GM21619 (cell line): ENCODE data around the gene CAMK2B.

Source experiments
- ATAC-seq: cut with Tn5 transposase; IDR thresholded peaks from one replicate; pipeline ENCODE4 v1.9.1; 2021; ENCODE audit not compliant: unreplicated experiment

The CAMK2B gene

DNA sequence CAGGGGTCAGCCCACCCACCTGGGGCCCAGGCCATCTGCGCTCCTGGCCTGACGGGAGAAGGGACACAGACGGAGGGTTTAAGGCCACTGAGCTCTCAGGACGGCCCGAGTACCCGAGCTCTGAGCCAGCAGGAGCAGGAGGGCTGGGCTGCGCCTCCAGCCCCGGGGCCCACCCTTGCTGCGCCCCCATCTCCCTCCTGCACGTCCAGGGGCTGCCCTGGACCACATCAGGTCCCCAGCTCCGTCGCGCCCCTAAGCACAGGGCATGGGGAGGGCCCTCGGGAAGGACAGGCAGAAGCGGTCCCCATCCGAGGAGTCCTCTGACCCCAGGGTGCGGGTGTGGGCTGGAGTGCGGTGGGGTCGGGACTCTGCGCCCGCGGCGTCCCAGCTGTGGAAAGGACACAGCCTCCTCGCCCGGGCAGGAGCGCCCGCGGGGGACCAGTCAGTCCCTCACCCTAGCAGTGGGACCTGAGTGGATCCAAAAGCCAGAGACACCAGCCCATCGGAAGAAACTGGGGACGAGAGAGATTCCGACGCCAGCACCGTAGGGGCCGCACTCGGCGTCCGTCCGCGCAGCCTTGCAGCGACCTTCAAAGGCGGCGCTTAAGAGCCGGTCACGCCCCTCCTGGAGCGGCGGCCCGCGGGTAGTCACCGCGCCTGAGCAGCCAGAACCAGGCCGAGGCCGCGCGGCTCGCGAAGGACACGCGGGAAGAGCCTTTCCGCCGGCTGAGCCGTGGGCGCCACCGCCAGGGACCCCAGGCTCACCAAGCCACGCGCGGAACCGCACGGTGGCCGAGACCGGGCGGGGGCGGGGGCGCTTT is 15.9 kb downstream of the CAMK2B start:
- ATAC-seq = no peak

DNA sequence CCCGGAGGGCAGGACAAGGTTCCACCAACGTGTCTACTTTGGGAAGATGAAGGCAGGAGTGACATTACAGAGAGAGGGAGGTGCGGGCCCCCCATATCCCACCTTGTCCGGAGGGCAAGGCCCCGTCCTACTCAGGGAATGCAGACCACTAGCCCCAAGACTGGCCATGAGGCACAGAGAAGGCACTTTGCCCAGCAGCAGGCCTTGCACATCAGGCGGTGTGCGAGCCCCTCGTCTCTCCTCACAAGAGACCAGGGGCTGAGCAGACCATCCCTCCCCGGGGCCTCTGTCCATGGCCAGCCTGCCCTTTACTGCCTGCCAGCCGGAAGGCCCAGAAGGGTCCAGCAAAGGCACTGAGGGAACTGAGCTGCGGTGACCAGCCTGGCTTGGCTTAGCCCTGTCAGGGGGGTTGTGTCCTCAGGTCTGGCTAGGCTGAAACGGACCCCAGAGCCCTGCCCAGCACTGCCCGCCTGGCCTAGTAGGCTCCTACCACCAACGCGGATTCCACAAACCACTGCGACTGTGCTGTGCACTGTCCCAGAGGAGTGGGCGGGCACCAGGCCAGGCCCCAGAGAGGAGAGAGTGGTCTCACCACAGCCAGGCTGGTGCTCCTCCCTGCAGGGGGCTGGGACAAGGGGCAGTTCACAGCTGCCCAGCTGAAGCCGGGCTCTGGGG is 16.7 kb downstream of the CAMK2B start:
- ATAC-seq = no peak

DNA sequence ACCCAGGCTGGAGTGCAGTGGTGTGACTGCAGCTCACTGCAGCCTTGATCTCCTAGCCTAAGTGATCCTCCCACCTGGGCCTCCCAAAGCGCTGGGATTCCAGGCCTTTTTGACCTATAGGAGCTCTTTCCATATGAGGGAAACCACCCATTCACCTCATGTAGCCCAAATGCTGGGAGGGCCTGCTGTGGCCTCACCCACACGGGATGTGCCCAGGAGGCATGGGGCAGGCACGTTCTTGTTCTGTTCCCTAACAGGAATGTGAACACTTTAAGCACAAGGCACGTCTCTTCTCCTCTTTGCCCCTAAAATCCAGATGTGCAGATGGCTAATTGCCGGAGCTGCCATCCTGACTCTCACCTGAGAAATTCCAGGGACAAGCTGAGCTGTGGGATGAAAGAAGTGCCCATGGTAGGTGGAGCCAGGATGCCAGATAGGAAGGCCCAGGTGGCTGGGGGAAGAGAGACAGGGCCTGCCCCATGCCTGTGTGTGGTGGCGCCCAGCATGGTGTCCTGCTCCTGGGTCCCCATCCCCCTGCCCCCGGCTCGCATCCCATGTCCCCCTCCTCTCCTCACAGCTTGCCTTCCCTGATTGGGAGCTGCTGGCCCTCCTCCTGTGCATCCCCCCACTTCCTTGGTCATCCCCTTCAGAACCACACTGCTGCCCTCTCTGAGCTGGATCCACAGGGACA is 17.3 kb downstream of the CAMK2B start:
- no peak for ATAC-seq

DNA sequence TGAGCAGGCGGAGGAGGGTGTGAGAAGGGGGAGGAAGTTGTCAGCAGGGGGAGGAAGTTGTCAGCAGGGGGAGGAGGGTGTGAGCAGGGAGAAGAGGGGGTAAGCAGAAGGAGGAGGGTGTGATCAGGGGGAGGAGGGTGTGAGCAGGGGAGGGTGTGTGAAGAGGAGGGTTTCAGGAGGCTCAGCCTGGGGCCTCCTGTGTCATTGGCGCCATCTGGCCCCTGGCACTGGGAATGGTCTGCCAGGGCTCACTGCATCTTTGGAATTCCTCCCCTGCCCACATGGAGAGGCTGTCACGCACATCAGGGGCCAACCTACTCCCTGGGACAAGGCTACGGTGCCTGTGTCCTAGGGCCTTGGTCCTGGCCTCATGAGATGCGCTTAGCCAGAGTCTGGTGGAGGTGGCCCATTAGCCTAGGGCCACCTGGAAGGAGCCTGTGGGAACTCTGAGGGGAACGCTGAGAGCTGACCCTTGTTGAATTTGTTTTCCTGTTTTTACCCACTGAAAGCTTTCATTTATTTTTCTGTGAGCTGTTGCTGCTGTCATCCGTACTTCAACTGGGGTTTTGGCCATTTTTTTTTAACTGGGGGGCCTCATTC is 18.0 kb downstream of the CAMK2B start:
- no peak for ATAC-seq

DNA sequence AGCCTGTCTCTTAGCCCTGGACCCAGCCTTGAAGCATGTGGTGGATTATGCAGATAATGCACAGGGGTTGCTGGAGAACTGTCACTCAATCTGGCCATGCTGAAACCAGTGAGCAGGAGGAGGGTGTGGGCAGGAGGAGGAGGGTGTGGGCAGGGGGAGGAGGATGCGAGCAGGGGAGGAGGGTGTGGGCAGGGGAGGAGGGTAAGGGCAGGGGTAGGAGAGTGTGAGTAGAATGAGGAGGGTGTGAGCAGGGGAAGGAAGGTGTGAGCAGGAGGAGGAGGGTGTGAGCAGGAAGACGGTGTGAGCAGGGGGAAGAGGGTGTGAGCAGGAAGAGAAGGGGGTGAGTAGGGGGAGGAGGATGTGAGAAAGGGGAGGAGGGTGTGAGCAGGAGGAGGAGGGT is 18.8 kb downstream of the CAMK2B start:
- ATAC-seq = no peak

DNA sequence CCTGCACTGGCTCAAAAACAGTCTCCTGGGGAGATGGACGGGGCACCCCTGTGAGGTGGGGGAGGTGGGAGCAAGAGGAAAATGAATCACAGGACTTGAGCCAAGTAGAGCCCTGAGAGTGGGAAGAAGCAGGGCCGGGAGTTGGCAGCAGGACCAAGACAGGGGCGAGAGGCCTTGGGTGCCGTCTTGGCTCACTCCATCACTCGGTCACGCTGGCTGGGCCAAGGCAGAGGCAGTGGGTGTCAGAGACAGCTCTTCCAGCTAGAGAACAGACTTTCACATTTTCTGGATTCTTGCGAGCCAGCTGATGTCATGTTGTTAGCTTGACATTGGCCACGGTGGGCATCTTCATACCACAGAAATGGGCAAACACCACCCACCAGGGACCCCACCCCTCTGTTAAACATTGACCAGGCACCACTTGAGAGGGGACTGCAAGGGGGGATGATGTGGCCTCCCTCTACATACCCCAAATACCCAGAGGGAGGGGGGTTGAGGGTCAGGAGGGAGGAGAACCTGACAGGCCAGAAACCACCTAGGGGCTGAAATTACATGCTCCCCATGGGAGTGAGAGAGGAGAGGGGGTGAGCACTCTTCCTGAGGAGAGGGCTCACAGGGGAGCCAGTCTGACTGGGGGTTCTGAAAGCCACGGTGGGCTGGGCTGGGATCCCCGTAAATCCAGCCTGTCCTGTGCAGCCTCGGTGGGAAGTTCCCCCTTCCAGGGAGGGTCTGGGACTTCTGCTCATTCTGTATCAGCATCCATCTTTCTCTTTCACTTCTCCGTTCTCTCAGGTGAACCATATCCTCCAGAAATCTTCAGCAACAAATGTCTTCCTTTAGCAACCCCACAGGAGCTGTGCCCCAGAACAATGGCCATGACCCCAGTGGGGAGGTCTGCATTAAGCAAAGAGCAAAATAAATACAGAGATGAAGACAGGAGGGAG is 19.6 kb downstream of the CAMK2B start:
- ATAC-seq = no peak

DNA sequence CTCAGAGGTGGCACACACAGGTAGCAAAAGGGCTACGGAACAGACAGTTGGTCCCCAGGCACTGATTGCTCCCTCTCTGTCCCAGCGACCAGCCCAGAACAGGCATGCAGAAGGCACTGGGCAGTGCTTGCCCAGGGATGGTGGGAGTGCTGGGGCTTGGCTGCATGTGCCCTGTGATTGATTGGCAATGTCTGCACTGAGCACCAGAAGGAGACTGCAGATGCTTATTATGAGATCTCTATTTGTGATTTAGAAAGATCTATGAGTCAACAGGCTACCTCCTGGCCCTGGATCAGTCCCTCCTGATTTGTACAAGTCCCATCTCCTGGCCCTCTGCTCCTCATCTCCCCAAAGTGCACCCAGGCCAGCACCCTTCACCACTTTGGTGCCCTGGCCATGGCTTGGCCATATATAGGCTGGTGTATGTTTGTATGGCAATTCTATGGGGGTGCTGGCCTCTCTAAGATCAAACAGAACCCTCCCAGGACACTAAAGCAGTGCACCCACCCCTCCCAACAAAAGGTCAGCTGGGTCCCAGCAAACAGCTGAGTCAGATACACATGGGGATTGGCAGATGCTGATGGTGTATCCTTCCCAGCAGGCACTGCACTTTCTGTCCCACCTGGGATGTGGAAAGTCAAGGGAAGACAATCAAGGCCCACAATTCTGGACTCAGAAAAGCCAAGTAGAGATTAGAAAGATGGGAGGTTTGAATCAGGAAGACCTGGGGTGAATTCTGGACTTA is 30.9 kb downstream of the CAMK2B start:
- no peak for ATAC-seq

DNA sequence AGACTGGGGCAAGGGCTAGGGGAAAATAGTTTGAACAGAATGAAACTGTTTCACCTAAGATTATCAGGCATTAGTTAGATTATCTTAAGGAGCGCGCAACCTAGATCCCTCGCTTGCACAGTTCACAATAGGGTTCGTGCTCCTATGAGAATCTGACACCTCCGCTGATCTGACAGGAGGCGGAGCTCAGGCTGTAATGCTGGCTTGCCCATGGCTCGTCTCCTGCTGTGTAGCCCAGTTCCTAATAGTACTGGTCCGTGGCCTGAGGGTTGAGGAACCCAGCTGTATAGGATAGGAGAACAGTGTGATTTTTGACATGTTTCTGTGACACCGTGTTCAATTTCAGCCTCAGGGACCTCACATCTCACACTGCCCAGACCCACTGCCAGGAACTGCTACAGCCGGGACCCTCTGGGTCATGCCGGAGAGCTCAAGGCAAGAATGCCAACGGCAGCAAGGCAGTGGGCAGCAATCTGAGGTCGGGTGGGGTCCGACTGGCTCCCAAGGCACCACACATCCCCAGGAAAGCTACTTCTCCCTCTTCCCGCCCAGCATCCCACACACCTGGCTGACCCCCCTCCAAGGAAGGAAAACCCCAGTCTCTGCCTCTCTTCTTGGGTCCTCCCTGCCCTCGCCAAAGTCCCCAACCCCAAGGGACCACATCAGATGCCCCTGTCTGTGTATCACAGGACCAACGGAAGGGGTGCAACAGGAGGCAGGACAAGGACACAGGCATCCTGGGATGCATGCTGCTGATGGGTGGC is 31.7 kb downstream of the CAMK2B start:
- ATAC-seq = no peak

DNA sequence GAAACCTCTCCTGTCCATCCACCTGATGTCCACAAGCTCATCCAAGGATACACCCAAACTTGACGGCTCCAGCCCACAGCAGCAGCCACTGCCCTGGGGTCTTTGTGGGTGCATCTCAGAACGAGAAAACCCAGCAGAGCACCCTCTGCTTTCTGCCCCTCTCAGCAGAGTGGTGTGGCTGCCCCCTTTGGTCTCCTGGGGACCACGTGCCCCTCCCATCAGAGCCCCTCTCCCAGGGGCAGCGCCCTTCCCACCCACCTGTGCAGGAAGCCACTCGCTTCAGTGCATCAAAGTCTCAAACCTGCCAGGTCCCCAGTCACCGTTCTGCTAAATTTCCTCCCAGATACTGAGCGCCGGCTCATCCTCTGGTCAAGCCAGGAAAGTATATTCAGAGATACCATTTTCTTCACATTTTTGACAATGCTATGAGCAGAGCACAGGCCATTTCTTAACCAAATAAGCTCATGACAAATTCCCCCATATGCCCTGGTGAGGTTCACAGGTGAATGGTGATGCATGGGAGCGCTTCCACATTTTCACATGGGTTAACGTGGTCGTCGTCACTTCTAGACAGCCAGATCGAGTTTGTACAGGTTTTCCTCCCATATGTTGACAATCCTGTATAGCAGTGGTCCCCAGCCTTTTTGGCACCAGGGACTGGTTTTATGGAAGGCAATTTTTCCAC is 32.4 kb downstream of the CAMK2B start:
- ATAC-seq = no peak

DNA sequence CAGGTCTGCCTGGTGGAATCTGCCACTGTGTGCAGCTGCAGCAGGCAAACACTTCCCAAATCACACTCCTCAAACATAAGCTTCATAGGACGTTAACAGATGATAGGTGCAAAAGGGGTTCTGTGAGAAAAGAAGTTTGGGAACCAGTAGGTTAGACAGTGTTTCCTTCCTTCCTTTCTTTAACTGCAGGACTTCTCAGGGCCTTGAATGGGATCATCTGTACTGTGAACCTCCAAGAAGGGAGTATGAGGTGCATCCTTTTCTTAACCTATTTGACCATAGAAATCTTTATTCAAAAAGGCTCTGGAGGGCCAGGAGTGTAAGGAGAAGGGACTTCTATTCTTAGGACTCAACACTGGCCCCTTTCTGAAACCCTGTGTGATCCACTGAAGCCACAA is 33.0 kb downstream of the CAMK2B start:
- ATAC-seq = no peak

DNA sequence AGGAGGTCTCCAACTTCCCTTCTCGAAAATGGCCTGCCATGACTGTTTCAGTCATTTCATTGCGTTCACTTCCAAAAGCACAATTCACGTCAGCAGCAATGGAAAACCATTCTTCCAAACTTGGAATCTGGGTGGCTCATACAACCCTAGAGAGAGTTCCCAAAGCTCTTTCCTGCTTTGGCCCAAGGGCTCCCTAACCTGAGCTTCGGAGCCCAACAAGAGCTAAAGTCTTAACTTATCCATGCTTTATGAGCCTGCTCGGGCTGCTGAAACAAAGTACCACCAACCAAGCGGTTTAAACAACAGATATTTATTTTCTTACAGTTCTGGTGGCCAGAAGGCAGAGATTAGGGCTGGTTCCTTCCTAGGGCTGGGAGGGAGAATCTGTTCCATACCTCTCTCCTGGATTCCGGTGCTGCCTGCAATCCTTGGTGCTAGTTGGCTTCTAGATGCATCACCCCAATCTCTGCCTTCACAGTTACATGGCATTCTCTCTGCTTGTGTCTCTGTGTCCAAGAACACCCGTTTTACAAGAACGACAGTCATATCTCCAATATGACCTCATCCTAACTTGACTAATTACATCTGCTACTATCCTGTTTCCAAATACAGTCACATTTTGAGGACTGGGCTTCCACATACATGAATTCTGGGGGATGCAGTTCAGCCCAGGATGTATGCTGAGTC is 33.5 kb downstream of the CAMK2B start:
- no peak for ATAC-seq

DNA sequence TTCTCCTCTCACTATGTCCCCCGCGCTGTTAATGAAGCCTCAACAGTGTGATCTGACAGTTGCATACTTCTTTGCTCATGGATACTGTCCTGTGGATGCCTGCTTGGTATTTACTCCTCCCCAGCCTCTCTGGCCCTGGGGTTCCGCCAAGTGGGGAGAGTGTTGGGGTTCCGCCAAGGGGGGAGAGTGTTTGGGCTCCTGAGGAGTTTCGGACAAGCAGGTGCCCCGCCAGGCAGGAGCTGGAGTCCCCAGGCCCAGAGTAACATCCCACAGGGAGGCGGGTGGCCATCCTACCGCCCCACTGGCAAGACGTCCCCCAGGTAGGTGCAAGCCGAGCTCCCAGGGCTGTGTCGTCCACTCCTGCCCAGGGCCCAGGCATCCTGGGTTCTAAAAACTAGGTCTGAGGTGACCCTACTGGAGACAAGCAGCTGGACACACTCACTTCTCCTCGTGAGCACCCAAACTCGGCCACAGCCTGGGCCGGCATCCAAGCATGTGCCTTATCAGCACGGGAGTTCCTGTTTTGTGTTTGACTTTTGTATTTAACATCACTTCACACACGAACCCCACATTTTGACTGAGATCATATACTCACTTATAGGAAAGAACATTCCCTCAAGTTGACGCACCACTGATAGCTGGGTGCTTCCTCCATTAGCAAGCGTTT is 34.2 kb downstream of the CAMK2B start:
- ATAC-seq = no peak

DNA sequence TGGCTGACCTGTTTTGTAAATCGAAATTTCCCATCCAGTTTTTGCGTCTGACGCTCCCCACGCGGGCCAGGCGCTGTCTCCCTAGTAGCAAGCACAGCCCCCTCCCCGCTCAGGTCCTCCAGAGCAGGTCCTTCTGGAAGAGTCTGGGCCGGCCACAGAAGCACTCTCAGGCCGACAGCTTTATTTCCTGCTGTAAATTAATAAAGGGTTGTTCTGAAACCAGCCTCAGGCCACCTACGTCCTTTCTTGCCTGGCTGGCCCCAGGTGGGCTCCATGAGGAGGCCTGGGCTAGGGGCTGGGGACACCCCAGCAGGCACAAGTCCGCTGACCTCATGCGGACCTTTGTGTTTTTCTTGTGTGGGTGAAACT is 35.2 kb downstream of the CAMK2B start:
- no peak for ATAC-seq

DNA sequence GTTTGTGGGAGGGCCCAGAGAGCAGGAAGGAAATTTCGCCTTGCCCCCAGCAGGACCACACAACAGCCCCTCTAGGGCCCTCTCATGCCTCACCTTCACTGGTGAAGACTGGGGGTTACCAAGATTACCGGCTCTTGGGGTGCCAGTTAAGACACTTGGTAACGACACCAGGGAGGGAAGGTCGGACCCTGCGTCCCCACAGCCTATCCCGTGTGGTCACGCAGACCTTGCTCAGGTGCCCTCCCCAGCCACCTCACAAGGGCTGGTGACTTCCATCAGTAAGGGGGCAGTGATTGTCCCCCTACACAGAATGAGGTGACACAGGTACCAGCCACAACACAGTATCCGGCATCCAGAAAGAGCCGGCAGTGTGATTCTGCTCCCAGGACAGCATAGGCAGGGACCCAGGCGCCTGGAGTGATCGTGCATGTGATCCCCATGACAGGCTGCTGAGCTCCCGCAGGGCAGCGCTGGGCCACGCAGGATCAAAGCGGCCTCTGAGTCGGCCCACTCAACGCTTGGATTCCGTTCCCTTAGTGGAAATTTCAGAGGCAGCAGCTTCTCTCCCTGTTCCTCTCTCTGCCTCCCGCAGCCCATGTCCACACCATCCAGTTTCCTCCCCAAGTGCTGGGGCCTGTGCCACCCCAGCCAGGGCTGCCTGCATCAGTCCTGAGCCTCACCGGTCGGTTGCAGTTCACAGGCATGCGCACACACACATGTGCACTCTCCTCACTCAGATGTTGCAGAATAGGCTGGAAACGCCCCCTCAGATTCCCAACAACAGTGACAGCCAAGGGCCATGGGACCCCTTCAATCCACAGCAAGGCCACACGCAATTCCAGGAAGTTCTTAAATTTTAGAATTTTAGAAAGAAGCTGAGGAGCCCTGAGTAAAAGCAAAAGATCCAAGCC is 35.8 kb downstream of the CAMK2B start:
- no peak for ATAC-seq

DNA sequence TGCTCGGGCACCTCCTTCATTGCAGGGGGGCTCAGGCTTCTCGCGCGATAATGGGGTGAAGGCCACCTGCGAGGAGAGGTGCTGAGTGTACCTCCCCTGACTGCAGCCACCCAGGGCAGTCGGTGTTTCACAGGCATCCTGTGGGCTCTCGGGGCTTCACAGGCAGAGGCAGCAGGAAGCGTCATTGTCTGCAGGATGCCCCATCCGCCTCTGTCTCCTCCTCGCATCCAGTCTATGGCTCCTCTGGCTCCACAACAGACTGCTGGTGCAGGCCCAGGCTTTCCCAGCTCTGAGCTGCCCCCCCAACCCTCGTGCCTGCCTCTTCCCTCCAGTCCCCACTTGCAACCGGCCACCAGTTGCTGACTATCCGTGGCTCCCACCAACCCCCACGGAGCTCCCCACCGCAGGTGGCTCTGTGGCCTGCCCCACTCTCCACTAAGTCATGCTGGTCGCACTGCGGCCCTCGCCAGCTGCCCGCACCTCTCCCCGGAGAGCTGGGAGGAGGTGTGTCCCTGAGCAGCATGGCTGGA is 36.5 kb downstream of the CAMK2B start:
- ATAC-seq = no peak

DNA sequence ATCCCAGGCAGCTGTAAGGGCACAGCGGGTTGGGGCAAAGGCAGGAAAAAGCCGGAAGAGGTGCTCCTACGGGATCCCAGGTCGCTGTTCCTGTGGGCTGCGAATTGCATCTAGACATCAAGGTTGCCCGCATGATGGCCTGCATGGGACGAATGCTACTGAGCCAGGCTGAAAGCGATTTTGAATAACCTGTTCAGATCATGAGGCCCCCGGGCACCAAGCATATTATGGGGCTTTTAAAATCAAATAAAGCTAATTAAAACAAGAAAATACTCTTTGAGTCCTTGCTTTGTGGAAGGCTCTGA is 37.1 kb downstream of the CAMK2B start:
- ATAC-seq = no peak
